Neural cell (in vitro differentiated cells): ENCODE measurements around the gene RYR1. TPM values are rescaled to one million over a fixed set of nuclear protein-coding genes. Genes with fewer than 3 reads are reported as not detected.

Source experiments
- H2AFZ ChIP-seq: fragments of 200-600, 300-800 bp; sonication (generic), shearing (Covaris generic); 2 replicates; pipeline ENCODE4 v1.6.0; 2014; ENCODE audit warnings: low read depth, mild to moderate bottlenecking, antibody characterized with exemption, low read length, moderate library complexity
- H3F3A ChIP-seq: fragments of 200-600 bp; shearing (Covaris generic); 2 replicates; pipeline ENCODE4 v1.6.1; 2016; ENCODE audit warnings: mild to moderate bottlenecking, moderate library complexity, mixed read lengths, antibody characterized with exemption, low read length; ENCODE audit not compliant: insufficient read depth, poor library complexity, severe bottlenecking
- H3K27ac ChIP-seq: fragments of 200-600, 300-800 bp; sonication (generic), shearing (Covaris generic); 2 replicates; pipeline ENCODE4 v1.5.1; 2014; ENCODE audit warnings: mild to moderate bottlenecking, low read length, moderate library complexity
- H3K27me3 ChIP-seq: fragments of 300-800, 200-600 bp; sonication (generic), shearing (Covaris generic); 2 replicates; pipeline ENCODE4 v1.6.0; 2014; ENCODE audit warnings: mild to moderate bottlenecking, low read depth, low read length, moderate library complexity; ENCODE audit not compliant: insufficient read depth
- H3K36me3 ChIP-seq: fragments of 300-800, 200-600 bp; sonication (generic), shearing (Covaris generic); 2 replicates; pipeline ENCODE4 v1.5.1; 2014; ENCODE audit warnings: mild to moderate bottlenecking, antibody characterized with exemption, low read length, moderate library complexity; ENCODE audit not compliant: insufficient read depth
- H3K4me2 ChIP-seq: fragments of 300-800, 200-600 bp; sonication (generic), shearing (Covaris generic); 2 replicates; pipeline ENCODE4 v1.6.0; 2014; ENCODE audit warnings: mild to moderate bottlenecking, low read length
- H3K4me3 ChIP-seq: fragments of 300-800, 200-600 bp; sonication (generic), shearing (Covaris generic); 2 replicates; pipeline ENCODE4 v1.5.1; 2014; ENCODE audit warnings: mild to moderate bottlenecking, low read length, moderate library complexity
- H3K79me2 ChIP-seq: fragments of 200-600 bp; shearing (Covaris generic); replicated peaks from 2 replicates; pipeline ENCODE4 v1.6.0; 2014; ENCODE audit warnings: mild to moderate bottlenecking, low read length, moderate library complexity; ENCODE audit not compliant: insufficient read depth
- H3K9ac ChIP-seq: fragments of 300-800, 200-600 bp; sonication (generic), shearing (Covaris generic); 2 replicates; pipeline ENCODE4 v1.6.1; 2016; ENCODE audit warnings: mild to moderate bottlenecking, low read length, mixed read lengths
- H3K9me2 ChIP-seq: fragments of 200-600 bp; shearing (Covaris generic); 2 replicates; pipeline ENCODE4 v1.6.1; 2016; ENCODE audit warnings: mild to moderate bottlenecking, low read length, mixed read lengths; ENCODE audit not compliant: insufficient read depth
- H3K9me3 ChIP-seq: fragments of 200-600, 300-800 bp; sonication (generic), shearing (Covaris generic); 2 replicates; pipeline ENCODE4 v1.6.1; 2016; ENCODE audit warnings: mild to moderate bottlenecking, mixed run types, low read length, moderate library complexity, mixed read lengths
- H4K20me1 ChIP-seq: fragments of 200-600 bp; shearing (Covaris generic); 2 replicates; pipeline ENCODE4 v1.6.1; 2016; ENCODE audit warnings: mild to moderate bottlenecking, mixed run types; ENCODE audit not compliant: insufficient read depth
- EP300 ChIP-seq: fragments of 450-650 bp; conservative IDR thresholded peaks from 2 replicates; pipeline ENCODE4 v1.6.1; 2014; ENCODE audit warnings: antibody characterized with exemption, mild to moderate bottlenecking, moderate library complexity; ENCODE audit not compliant: poor library complexity, severe bottlenecking
- EZH2 ChIP-seq: fragments of 200-600, 300-800 bp; shearing (Covaris generic), sonication (generic); IDR thresholded peaks from 2 replicates; pipeline ENCODE4 v1.6.1; 2014; ENCODE audit warnings: antibody characterized with exemption, low read length, borderline replicate concordance, mild to moderate bottlenecking; ENCODE audit not compliant: insufficient read depth, poor library complexity, severe bottlenecking
- MXI1 ChIP-seq: fragments of 450-650 bp; conservative IDR thresholded peaks from 2 replicates; pipeline ENCODE4 v1.6.1; 2014; ENCODE audit warnings: antibody characterized with exemption, mild to moderate bottlenecking; ENCODE audit not compliant: poor library complexity, severe bottlenecking
- POLR2AphosphoS5 ChIP-seq: IDR thresholded peaks from 2 replicates; pipeline ENCODE4 v1.6.1; 2012
- RAD21 ChIP-seq: fragments of 450-650 bp; conservative IDR thresholded peaks from 2 replicates; pipeline ENCODE4 v1.6.1; 2014; ENCODE audit warnings: antibody characterized with exemption, mild to moderate bottlenecking, moderate library complexity
- SMC3 ChIP-seq: fragments of 450-650 bp; conservative IDR thresholded peaks from 2 replicates; pipeline ENCODE4 v1.6.1; 2014; ENCODE audit warnings: antibody characterized with exemption, mild to moderate bottlenecking, moderate library complexity; ENCODE audit not compliant: poor library complexity
- TAF1 ChIP-seq: IDR thresholded peaks from 2 replicates; pipeline ENCODE4 v1.6.1; 2012; ENCODE audit warnings: low read depth
- polyA plus RNA-seq: library from polyadenylated mRNA; depleted of rRNA; stranded (reverse); fragments of >200 nt; gene quantifications from 2 replicates; pipeline ENCODE4 v1.2.3, GENCODE V29; 2014
- TF ChIP-seq, protein P1 (sequence below): IDR thresholded peaks from 2 replicates; pipeline ENCODE4 v1.6.1; 2012; ENCODE audit warnings: borderline replicate concordance
- TF ChIP-seq, protein P2 (sequence below): fragments of 450-650 bp; IDR thresholded peaks from 2 replicates; pipeline ENCODE4 v1.5.1; 2014; ENCODE audit warnings: antibody characterized with exemption, mild to moderate bottlenecking, moderate library complexity; ENCODE audit not compliant: poor library complexity, severe bottlenecking

The RYR1 gene
- polyA plus RNA-seq, 1 donor from 2014 or later: 0.69 TPM

- Histone ChIP-seq H3K27me3 (peaks cover 9% of the 10 kb centered on the region), H3K9ac (no peak overlapping the region), H4K20me1 (no peaks in the 10 kb centered on the region), H3F3A (no peaks in the 10 kb centered on the region), H3K4me3 (no peak overlapping the region), H2AFZ (no peak overlapping the region), H3K9me2 (no peaks in the 10 kb centered on the region), H3K79me2 (no peaks in the 10 kb centered on the region), H3K27ac (no peak overlapping the region), H3K9me3 (no peaks in the 10 kb centered on the region), H3K4me2 (no peak overlapping the region), H3K36me3 (no peaks in the 10 kb centered on the region)
- TF ChIP-seq EP300 (no peak), EZH2 (no peak), POLR2AphosphoS5 (no peak), TAF1 (no peak), SMC3 (no peak), RAD21 (no peak), MXI1 (no peak)
- TF ChIP-seq, protein P1, sequence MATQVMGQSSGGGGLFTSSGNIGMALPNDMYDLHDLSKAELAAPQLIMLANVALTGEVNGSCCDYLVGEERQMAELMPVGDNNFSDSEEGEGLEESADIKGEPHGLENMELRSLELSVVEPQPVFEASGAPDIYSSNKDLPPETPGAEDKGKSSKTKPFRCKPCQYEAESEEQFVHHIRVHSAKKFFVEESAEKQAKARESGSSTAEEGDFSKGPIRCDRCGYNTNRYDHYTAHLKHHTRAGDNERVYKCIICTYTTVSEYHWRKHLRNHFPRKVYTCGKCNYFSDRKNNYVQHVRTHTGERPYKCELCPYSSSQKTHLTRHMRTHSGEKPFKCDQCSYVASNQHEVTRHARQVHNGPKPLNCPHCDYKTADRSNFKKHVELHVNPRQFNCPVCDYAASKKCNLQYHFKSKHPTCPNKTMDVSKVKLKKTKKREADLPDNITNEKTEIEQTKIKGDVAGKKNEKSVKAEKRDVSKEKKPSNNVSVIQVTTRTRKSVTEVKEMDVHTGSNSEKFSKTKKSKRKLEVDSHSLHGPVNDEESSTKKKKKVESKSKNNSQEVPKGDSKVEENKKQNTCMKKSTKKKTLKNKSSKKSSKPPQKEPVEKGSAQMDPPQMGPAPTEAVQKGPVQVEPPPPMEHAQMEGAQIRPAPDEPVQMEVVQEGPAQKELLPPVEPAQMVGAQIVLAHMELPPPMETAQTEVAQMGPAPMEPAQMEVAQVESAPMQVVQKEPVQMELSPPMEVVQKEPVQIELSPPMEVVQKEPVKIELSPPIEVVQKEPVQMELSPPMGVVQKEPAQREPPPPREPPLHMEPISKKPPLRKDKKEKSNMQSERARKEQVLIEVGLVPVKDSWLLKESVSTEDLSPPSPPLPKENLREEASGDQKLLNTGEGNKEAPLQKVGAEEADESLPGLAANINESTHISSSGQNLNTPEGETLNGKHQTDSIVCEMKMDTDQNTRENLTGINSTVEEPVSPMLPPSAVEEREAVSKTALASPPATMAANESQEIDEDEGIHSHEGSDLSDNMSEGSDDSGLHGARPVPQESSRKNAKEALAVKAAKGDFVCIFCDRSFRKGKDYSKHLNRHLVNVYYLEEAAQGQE: no peak
- TF ChIP-seq, protein P2, sequence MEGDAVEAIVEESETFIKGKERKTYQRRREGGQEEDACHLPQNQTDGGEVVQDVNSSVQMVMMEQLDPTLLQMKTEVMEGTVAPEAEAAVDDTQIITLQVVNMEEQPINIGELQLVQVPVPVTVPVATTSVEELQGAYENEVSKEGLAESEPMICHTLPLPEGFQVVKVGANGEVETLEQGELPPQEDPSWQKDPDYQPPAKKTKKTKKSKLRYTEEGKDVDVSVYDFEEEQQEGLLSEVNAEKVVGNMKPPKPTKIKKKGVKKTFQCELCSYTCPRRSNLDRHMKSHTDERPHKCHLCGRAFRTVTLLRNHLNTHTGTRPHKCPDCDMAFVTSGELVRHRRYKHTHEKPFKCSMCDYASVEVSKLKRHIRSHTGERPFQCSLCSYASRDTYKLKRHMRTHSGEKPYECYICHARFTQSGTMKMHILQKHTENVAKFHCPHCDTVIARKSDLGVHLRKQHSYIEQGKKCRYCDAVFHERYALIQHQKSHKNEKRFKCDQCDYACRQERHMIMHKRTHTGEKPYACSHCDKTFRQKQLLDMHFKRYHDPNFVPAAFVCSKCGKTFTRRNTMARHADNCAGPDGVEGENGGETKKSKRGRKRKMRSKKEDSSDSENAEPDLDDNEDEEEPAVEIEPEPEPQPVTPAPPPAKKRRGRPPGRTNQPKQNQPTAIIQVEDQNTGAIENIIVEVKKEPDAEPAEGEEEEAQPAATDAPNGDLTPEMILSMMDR: no peak
Observed at GRCh38 chr19:38430931-38431330, 2.6 kb upstream of the RYR1 start.

GRCh38 chr19:38434549-38435051 is 1.1 kb downstream of the RYR1 start:
- no peak overlapping the region for H3K4me2 ChIP-seq
- TF ChIP-seq SMC3: no peak
- TF ChIP-seq POLR2AphosphoS5: no peak
- TF ChIP-seq EZH2: no peak
- TF ChIP-seq, protein P2: no peak
- TF ChIP-seq, protein P1: no peak

More at GRCh38 chr19:38434549-38435051, 1.1 kb downstream of the RYR1 start:
- Histone ChIP-seq H3F3A (no peaks in the 10 kb centered on the region), H3K4me3 (no peak overlapping the region), H3K27me3 (peaks cover 9% of the 10 kb centered on the region), H3K9me3 (no peaks in the 10 kb centered on the region), H4K20me1 (no peaks in the 10 kb centered on the region), H3K36me3 (no peaks in the 10 kb centered on the region), H3K27ac (no peak overlapping the region), H2AFZ (no peak overlapping the region), H3K9me2 (no peaks in the 10 kb centered on the region), H3K9ac (no peak overlapping the region), H3K79me2 (no peaks in the 10 kb centered on the region)
